OCI-LY3 (cell line): ENCODE data around the gene ELMO1.

Experiments used
- H2AFZ ChIP-seq: fragments of 200-600, 300-600 bp; shearing (Covaris generic); 2 replicates; pipeline ENCODE4 v1.6.0; 2014; ENCODE audit warnings: antibody characterized with exemption, low read depth, low read length
- H3K27ac ChIP-seq: fragments of 200-600, 300-600 bp; sonication (generic); 2 replicates; pipeline ENCODE4 v1.5.1; 2014; ENCODE audit warnings: mild to moderate bottlenecking, low read length, moderate library complexity, mixed read lengths
- H3K27me3 ChIP-seq: fragments of 200-600, 300-600 bp; sonication (generic); 2 replicates; pipeline ENCODE4 v1.6.1; 2014; ENCODE audit warnings: low read depth, low read length, mixed read lengths
- H3K36me3 ChIP-seq: fragments of 200-600, 300-600 bp; sonication (generic); replicated peaks from 2 replicates; pipeline ENCODE3; 2014; ENCODE audit warnings: low read depth, low read length, mixed read lengths
- H3K4me1 ChIP-seq: fragments of 300-600, 200-600 bp; sonication (generic); 2 replicates; pipeline ENCODE4 v1.6.1; 2014; ENCODE audit warnings: low read length, mixed read lengths
- H3K4me2 ChIP-seq: fragments of 200-600, 300-600 bp; sonication (generic); 2 replicates; pipeline ENCODE4 v1.6.1; 2014; ENCODE audit warnings: low read length, mixed read lengths
- H3K4me3 ChIP-seq: fragments of 300-600, 200-600 bp; sonication (generic); 2 replicates; pipeline ENCODE4 v1.5.1; 2014; ENCODE audit warnings: antibody characterized with exemption, mild to moderate bottlenecking, low read length, moderate library complexity
- H3K79me2 ChIP-seq: fragments of 300-600, 200-600 bp; shearing (Covaris generic); 2 replicates; pipeline ENCODE4 v1.6.1; 2014; ENCODE audit warnings: mild to moderate bottlenecking, low read length, mixed read lengths
- H3K9ac ChIP-seq: fragments of 300-600, 200-600 bp; shearing (Covaris generic); 2 replicates; pipeline ENCODE4 v1.6.0; 2014; ENCODE audit warnings: mild to moderate bottlenecking, low read length, moderate library complexity
- H3K9me3 ChIP-seq: fragments of 200-600, 300-600 bp; shearing (Covaris generic); 2 replicates; pipeline ENCODE4 v1.6.1; 2014; ENCODE audit warnings: low read length, mixed read lengths; ENCODE audit not compliant: insufficient read depth
- H4K20me1 ChIP-seq: fragments of 200-600, 300-600 bp; sonication (generic); 2 replicates; pipeline ENCODE4 v1.6.1; 2016; ENCODE audit warnings: low read length, mixed read lengths; ENCODE audit not compliant: insufficient read depth
- EZH2phosphoT487 ChIP-seq: fragments of 200-600 bp; shearing (Covaris generic); IDR thresholded peaks from 2 replicates; pipeline ENCODE4 v1.6.1; 2018; ENCODE audit warnings: antibody characterized with exemption, mixed run types, low read depth
- TF ChIP-seq, protein P1 (sequence below): fragments of 200-600, 300-600 bp; sonication (generic); IDR thresholded peaks from 2 replicates; pipeline ENCODE4 v1.5.1; 2014; ENCODE audit warnings: antibody characterized with exemption, low read length, low read depth

Gene ELMO1

DNA sequence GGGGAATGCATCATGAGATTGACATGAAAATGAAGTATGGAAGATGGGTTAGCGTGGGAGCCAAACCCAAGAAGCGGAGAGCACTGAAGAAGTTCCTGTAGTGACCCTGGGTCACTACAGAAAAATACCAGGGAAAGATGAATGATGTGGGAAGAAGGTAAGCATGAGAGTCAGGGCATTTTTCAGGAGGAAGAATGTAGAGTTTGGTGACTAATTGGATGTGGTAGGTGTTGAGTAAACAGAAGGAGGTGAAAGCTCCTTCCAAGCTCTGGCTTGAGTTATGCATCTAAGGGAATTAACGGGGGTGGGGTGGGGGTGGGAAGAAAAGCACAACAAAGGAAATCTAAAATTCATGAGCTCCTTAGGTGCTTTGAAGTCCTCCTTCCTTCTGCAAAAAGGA, 486.3 kb downstream of the ELMO1 start:
- no peak for TF ChIP-seq EZH2phosphoT487
- TF ChIP-seq, protein P1, sequence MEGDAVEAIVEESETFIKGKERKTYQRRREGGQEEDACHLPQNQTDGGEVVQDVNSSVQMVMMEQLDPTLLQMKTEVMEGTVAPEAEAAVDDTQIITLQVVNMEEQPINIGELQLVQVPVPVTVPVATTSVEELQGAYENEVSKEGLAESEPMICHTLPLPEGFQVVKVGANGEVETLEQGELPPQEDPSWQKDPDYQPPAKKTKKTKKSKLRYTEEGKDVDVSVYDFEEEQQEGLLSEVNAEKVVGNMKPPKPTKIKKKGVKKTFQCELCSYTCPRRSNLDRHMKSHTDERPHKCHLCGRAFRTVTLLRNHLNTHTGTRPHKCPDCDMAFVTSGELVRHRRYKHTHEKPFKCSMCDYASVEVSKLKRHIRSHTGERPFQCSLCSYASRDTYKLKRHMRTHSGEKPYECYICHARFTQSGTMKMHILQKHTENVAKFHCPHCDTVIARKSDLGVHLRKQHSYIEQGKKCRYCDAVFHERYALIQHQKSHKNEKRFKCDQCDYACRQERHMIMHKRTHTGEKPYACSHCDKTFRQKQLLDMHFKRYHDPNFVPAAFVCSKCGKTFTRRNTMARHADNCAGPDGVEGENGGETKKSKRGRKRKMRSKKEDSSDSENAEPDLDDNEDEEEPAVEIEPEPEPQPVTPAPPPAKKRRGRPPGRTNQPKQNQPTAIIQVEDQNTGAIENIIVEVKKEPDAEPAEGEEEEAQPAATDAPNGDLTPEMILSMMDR, result no peak
- no peak overlapping the region for H2AFZ ChIP-seq
- peaks cover 51% of the 10 kb centered on the region for H4K20me1 ChIP-seq
- peaks cover 23% of the 10 kb centered on the region for H3K79me2 ChIP-seq
- H3K27me3 ChIP-seq, result no peaks in the 10 kb centered on the region
- H3K27ac ChIP-seq, result no peak overlapping the region
- H3K4me3 ChIP-seq, result no peak overlapping the region
- no peak overlapping the region for H3K9ac ChIP-seq
- H3K4me1 ChIP-seq, result no peaks in the 10 kb centered on the region
- no peaks in the 10 kb centered on the region for H3K36me3 ChIP-seq
- H3K9me3 ChIP-seq, result no peaks in the 10 kb centered on the region
- H3K4me2 ChIP-seq, result no peak overlapping the region

DNA sequence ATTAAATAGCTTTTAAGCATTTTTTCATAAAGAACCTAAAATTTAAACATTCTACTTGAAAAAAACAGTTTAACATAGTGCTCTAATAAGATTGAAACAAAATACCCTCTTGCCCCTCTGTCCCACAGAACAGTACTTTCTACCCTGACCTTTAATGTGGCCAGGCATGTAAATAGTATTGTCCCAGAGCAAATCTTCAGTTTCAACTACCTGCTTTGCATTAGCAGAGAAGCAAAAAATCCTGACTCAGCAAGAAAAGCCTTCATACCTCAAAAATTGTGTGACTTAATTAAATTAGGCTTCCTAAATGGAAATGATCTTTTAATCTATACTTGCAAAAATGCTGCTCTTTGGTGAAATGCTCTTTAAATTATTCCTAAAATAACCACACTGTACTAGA, 487.0 kb downstream of the ELMO1 start:
- peaks cover 51% of the 10 kb centered on the region for H4K20me1 ChIP-seq
- TF ChIP-seq, protein P1, result no peak
- TF ChIP-seq EZH2phosphoT487, result no peak
- H3K4me1 ChIP-seq, result no peaks in the 10 kb centered on the region
- H3K27ac ChIP-seq, result no peak overlapping the region
- H3K4me3 ChIP-seq, result no peak overlapping the region
- no peaks in the 10 kb centered on the region for H3K36me3 ChIP-seq
- H2AFZ ChIP-seq, result no peak overlapping the region
- no peak overlapping the region for H3K9ac ChIP-seq
- no peaks in the 10 kb centered on the region for H3K9me3 ChIP-seq
- no peak overlapping the region for H3K4me2 ChIP-seq
- peaks cover 23% of the 10 kb centered on the region for H3K79me2 ChIP-seq
- H3K27me3 ChIP-seq, result no peaks in the 10 kb centered on the region

DNA sequence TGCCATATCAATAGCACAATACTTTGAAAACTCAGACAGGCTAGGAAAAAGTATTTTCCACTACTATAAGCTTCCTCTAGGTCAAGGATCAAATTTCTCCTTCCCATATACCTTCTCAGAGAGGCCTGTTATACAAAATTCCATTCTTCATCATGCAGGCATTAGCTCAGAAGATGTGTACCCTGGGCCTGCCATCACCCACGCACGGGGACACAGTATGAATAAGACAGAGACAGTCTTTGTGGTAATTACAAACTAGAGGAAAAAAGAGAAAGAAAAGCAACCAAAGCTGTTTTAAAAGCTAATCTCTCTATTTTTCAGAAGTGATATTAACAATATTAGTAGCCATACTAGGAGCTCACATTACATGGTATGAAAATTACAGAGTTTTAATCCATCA, 487.6 kb downstream of the ELMO1 start:
- no peak overlapping the region for H3K27ac ChIP-seq
- H3K4me1 ChIP-seq, result no peaks in the 10 kb centered on the region
- H3K4me3 ChIP-seq, result no peak overlapping the region
- peaks cover 21% of the 10 kb centered on the region for H3K79me2 ChIP-seq
- no peak overlapping the region for H2AFZ ChIP-seq
- H3K9ac ChIP-seq, result no peak overlapping the region
- TF ChIP-seq, protein P1, result no peak
- TF ChIP-seq EZH2phosphoT487, result no peak
- no peaks in the 10 kb centered on the region for H3K27me3 ChIP-seq
- H3K4me2 ChIP-seq, result no peak overlapping the region
- H3K9me3 ChIP-seq, result no peaks in the 10 kb centered on the region
- peaks cover 53% of the 10 kb centered on the region for H4K20me1 ChIP-seq
- H3K36me3 ChIP-seq, result no peaks in the 10 kb centered on the region

DNA sequence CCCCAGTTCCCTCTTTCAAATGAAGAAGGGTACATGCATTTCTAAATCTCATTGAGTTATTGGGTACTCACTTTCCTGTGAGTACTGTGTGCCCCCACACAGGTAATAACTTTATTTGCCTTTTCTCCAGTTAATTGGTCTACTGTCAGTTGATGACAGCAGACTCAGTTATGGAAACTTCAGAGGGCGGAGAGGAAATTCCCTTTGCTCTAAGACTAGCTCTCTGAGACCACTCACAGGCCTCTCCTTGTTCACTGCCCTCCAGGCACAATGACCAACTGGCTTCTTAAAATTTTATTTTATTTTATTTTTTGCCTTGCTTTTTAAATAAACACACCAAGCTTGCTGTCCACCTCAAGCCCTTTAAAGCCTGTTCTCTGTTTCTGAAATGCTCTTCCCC, 488.6 kb downstream of the ELMO1 start:
- Histone ChIP-seq H3K27me3 (no peaks in the 10 kb centered on the region), H3K4me3 (no peak overlapping the region), H4K20me1 (peaks cover 58% of the 10 kb centered on the region), H3K4me1 (no peaks in the 10 kb centered on the region), H3K36me3 (no peaks in the 10 kb centered on the region), H3K9ac (no peak overlapping the region), H3K79me2 (peaks cover 21% of the 10 kb centered on the region), H3K27ac (no peak overlapping the region), H3K9me3 (no peaks in the 10 kb centered on the region), H3K4me2 (no peak overlapping the region), H2AFZ (no peak overlapping the region)
- TF ChIP-seq, protein P1, result no peak
- no peak for TF ChIP-seq EZH2phosphoT487
